Ascending aorta (tissue), 2 donors: ENCODE measurements around the gene DUS1L. TPM values are rescaled to one million over a fixed set of nuclear protein-coding genes. Genes with fewer than 3 reads are reported as not detected.
A peak's percentile ranks its signal among the peaks of the same experiment; 100 is the strongest.

ENCODE experiments used
- DNase-seq, 2 donors: peaks; one replicate each; pipeline ENCODE4 v3.0.0-alpha.2; 2019; ENCODE audit warnings: low spot score in 2 of 2
- H3K27ac ChIP-seq, 2 donors: fragments of 200-600 bp; sonication (generic); one replicate each; pipeline ENCODE4 v1.5.1; 2016 to 2017; ENCODE audit warnings: mild to moderate bottlenecking in 1 of 2
- H3K27me3 ChIP-seq: fragments of 200-600 bp; sonication (generic); one replicate; pipeline ENCODE4 v1.5.1; 2017
- H3K36me3 ChIP-seq, 2 donors: fragments of 200-600 bp; sonication (generic); one replicate each; pipeline ENCODE4 v1.5.1; 2016
- H3K4me1 ChIP-seq, 2 donors: fragments of 200-600 bp; sonication (generic); one replicate each; pipeline ENCODE4 v1.5.1; 2016 to 2017; ENCODE audit warnings: mild to moderate bottlenecking in 1 of 2
- H3K4me3 ChIP-seq, 2 donors: fragments of 200-600 bp; sonication (generic); one replicate each; pipeline ENCODE4 v1.5.1; 2016 to 2017; ENCODE audit warnings: mild to moderate bottlenecking in 1 of 2
- H3K9me3 ChIP-seq, 2 donors: fragments of 200-600 bp; sonication (generic); one replicate each; pipeline ENCODE4 v1.5.1; 2016
- intact Hi-C: fragments of 100-400 bp; cut with DNase I; formaldehyde crosslinking; loops from one replicate; pipeline ENCODE4 v1.15.1; 2023
- total RNA-seq: library from RNA; depleted of rRNA; stranded (reverse); fragments of >200 nt; gene quantifications from one replicate; pipeline ENCODE4 v1.1.0, GENCODE V29; 2016
- TF ChIP-seq, protein P1 (sequence below), 3 experiments: fragments of 200-600 bp in 2 of 3; fragments of 450-650 bp in 1 of 3; sonication (generic) in 2 of 3; IDR thresholded peaks; one replicate each; pipeline ENCODE4 v1.5.1; 2016 to 2019; ENCODE audit warnings: antibody characterized with exemption in 3 of 3, mild to moderate bottlenecking in 1 of 3, moderate library complexity in 1 of 3

Gene DUS1L
- total RNA-seq, 1 donor from 2014 or later, result 111 TPM

DNA sequence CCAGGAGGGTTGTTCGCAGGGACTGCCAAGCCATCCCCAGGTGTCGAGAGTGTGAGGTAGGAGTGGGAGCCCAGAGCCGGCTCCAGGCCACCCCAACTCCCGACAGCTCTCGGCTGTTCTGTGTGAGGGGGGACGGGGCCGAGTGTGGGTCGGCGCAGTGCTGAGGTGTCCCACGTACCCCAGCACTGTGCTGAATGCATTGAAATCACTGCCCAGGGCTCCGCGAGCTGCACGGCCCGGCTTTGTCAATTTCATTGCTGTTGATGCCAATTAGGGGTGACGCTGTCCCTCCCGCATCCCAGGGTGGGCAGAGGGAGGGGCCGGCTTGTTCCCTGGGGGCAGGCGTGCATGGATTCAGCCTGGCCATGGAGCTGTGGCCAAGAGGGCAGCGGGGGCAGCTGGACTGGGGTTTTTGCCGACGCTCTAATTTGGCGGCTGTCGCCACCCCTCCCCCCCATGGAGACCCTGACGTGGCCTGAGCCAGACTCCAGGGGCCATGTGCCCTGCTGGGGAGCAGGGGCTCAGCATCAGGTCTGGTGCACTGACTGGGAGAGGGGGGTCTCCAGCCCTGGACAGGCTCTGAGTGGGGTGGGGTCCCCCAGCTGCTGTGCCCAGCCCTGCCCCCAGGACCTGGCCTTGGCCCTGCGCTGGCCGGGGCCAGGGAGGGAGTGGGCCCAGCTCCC is 57.2 kb downstream of the DUS1L start:
- peaks cover 14 to 44% of the 10 kb centered on the region in 2 donors for H3K4me1 ChIP-seq
- H3K27ac ChIP-seq, result peak overlapping the region in 1 of 2 donors; percentile 58
- H3K36me3 ChIP-seq, result no peaks in the 10 kb centered on the region
- TF ChIP-seq, protein P1, sequence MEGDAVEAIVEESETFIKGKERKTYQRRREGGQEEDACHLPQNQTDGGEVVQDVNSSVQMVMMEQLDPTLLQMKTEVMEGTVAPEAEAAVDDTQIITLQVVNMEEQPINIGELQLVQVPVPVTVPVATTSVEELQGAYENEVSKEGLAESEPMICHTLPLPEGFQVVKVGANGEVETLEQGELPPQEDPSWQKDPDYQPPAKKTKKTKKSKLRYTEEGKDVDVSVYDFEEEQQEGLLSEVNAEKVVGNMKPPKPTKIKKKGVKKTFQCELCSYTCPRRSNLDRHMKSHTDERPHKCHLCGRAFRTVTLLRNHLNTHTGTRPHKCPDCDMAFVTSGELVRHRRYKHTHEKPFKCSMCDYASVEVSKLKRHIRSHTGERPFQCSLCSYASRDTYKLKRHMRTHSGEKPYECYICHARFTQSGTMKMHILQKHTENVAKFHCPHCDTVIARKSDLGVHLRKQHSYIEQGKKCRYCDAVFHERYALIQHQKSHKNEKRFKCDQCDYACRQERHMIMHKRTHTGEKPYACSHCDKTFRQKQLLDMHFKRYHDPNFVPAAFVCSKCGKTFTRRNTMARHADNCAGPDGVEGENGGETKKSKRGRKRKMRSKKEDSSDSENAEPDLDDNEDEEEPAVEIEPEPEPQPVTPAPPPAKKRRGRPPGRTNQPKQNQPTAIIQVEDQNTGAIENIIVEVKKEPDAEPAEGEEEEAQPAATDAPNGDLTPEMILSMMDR (IDR thresholded peaks at IDR 0.05), result no peak
- no peaks in the 10 kb centered on the region for H3K9me3 ChIP-seq
- intact Hi-C loops, result no loop called here
- DNase-seq, result no peak
- no peaks in the 10 kb centered on the region for H3K27me3 ChIP-seq
- no peak overlapping the region for H3K4me3 ChIP-seq

Other genes with a start within 250 kb of the DUS1L start
- gene MCRIP1, start 232.5 kb downstream of the DUS1L start, total RNA-seq, result 149 TPM
- gene PPP1R27, start 230.8 kb downstream of the DUS1L start, total RNA-seq, result not detected
- 670 TPM for gene P4HB, start 205.3 kb downstream of the DUS1L start, total RNA-seq
- gene ARHGDIA, start 194.5 kb downstream of the DUS1L start, total RNA-seq, result 314 TPM
- gene ALYREF, start 174.2 kb downstream of the DUS1L start, total RNA-seq, result 31.8 TPM
- gene ANAPC11, start 174.1 kb downstream of the DUS1L start, total RNA-seq, result 108 TPM
- gene NPB, start 163.6 kb downstream of the DUS1L start, total RNA-seq, result 1.5 TPM
- gene PCYT2, start 154.4 kb downstream of the DUS1L start, total RNA-seq, result 81.1 TPM
- 32.6 TPM for gene SIRT7, start 147.6 kb downstream of the DUS1L start, total RNA-seq
- 28.7 TPM for gene MAFG, start 138.1 kb downstream of the DUS1L start, total RNA-seq
- gene PYCR1, start 128.5 kb downstream of the DUS1L start, total RNA-seq, result 31.5 TPM
- not detected for gene MYADML2, start 118.6 kb downstream of the DUS1L start, total RNA-seq
- gene NOTUM, start 104.6 kb downstream of the DUS1L start, total RNA-seq, result not detected
- gene ASPSCR1, start 88.2 kb downstream of the DUS1L start, total RNA-seq, result 45.1 TPM
- gene CENPX, start 42.9 kb downstream of the DUS1L start, total RNA-seq, result 41.3 TPM
- 2.0 TPM for gene LRRC45, start 42.5 kb downstream of the DUS1L start, total RNA-seq
- gene RAC3, start 34.1 kb downstream of the DUS1L start, total RNA-seq, result not detected
- gene DCXR, start 28.1 kb downstream of the DUS1L start, total RNA-seq, result 160 TPM
- 73.7 TPM for gene RFNG, start 14.0 kb downstream of the DUS1L start, total RNA-seq
- 42.1 TPM for gene GPS1, start 13.9 kb downstream of the DUS1L start, total RNA-seq
- gene FASN, start 32.4 kb upstream of the DUS1L start, total RNA-seq, result 90.9 TPM
- gene CCDC57, start 147.0 kb upstream of the DUS1L start, total RNA-seq, result 12.8 TPM
- 253 TPM for gene SLC16A3, start 163.2 kb upstream of the DUS1L start, total RNA-seq
- 86.8 TPM for gene CSNK1D, start 207.9 kb upstream of the DUS1L start, total RNA-seq